Measurements from ENCODE around the gene ROCK2. TPM values are rescaled to one million over a fixed set of nuclear protein-coding genes. Genes with fewer than 3 reads are reported as not detected.

ROCK2 gene
- total RNA-seq, 1 donor from 2014 or later, result 45.4 TPM

GRCh38 chr2:11213090-11213638 is 131.3 kb downstream of the ROCK2 start:
- no peaks in the 10 kb centered on the region for H3K27me3 Mint-ChIP-seq (ENCODE audit: low read depth)
- H3K27ac Mint-ChIP-seq, result no peak overlapping the region
- peaks cover 35% of the 10 kb centered on the region for H3K36me3 Mint-ChIP-seq
- TF ChIP-seq CTCF (IDR thresholded peaks at IDR 0.05; ENCODE audit: unreplicated experiment), result no peak
- no peak overlapping the region for H3K4me3 Mint-ChIP-seq
- peaks cover 3% of the 10 kb centered on the region for H3K4me1 Mint-ChIP-seq
- H3K9me3 Mint-ChIP-seq, result no peaks in the 10 kb centered on the region
- DNase-seq (ENCODE audit: low spot score in 2 of 2, unreplicated experiment in 2 of 2), result no peak

- H3K36me3 Mint-ChIP-seq, result peaks cover 34% of the 10 kb centered on the region
- H3K4me3 Mint-ChIP-seq, result no peak overlapping the region
- H3K27ac Mint-ChIP-seq, result no peak overlapping the region
- H3K9me3 Mint-ChIP-seq, result no peaks in the 10 kb centered on the region
- no peaks in the 10 kb centered on the region for H3K27me3 Mint-ChIP-seq (ENCODE audit: low read depth)
- no peak for TF ChIP-seq CTCF (IDR thresholded peaks at IDR 0.05; ENCODE audit: unreplicated experiment)
- peaks cover 3% of the 10 kb centered on the region for H3K4me1 Mint-ChIP-seq
- DNase-seq (ENCODE audit: low spot score in 2 of 2, unreplicated experiment in 2 of 2), result no peak
Measured at GRCh38 chr2:11212645-11213044, 131.8 kb downstream of the ROCK2 start.

- Mint-ChIP-seq H3K36me3 (peaks cover 24% of the 10 kb centered on the region), H3K27ac (no peak overlapping the region), H3K9me3 (no peaks in the 10 kb centered on the region), H3K4me3 (no peak overlapping the region), H3K4me1 (no peaks in the 10 kb centered on the region), H3K27me3 (ENCODE audit: low read depth) (no peaks in the 10 kb centered on the region)
- DNase-seq (ENCODE audit: low spot score in 2 of 2, unreplicated experiment in 2 of 2), result no peak
- TF ChIP-seq CTCF (IDR thresholded peaks at IDR 0.05; ENCODE audit: unreplicated experiment), result no peak
Measured at GRCh38 chr2:11208083-11208482, 136.4 kb downstream of the ROCK2 start.

- H3K27ac Mint-ChIP-seq, result no peak overlapping the region
- H3K9me3 Mint-ChIP-seq, result no peaks in the 10 kb centered on the region
- no peaks in the 10 kb centered on the region for H3K4me1 Mint-ChIP-seq
- peaks cover 23% of the 10 kb centered on the region for H3K36me3 Mint-ChIP-seq
- H3K4me3 Mint-ChIP-seq, result no peak overlapping the region
- TF ChIP-seq CTCF (IDR thresholded peaks at IDR 0.05; ENCODE audit: unreplicated experiment), result no peak
- H3K27me3 Mint-ChIP-seq (ENCODE audit: low read depth), result no peaks in the 10 kb centered on the region
- DNase-seq (ENCODE audit: low spot score in 2 of 2, unreplicated experiment in 2 of 2), result no peak
Measured at GRCh38 chr2:11203480-11203879, 141.0 kb downstream of the ROCK2 start.

GRCh38 chr2:11201969-11202368 is 142.5 kb downstream of the ROCK2 start:
- no peak overlapping the region for H3K4me3 Mint-ChIP-seq
- H3K27ac Mint-ChIP-seq, result no peak overlapping the region
- no peaks in the 10 kb centered on the region for H3K9me3 Mint-ChIP-seq
- H3K4me1 Mint-ChIP-seq, result no peaks in the 10 kb centered on the region
- no peak for TF ChIP-seq CTCF (IDR thresholded peaks at IDR 0.05; ENCODE audit: unreplicated experiment)
- no peak for DNase-seq (ENCODE audit: low spot score in 2 of 2, unreplicated experiment in 2 of 2)
- H3K36me3 Mint-ChIP-seq, result peaks cover 20% of the 10 kb centered on the region
- H3K27me3 Mint-ChIP-seq (ENCODE audit: low read depth), result no peaks in the 10 kb centered on the region

GRCh38 chr2:11200651-11201050 is 143.8 kb downstream of the ROCK2 start:
- Mint-ChIP-seq H3K4me3 (no peak overlapping the region), H3K27ac (no peak overlapping the region), H3K4me1 (no peaks in the 10 kb centered on the region), H3K27me3 (ENCODE audit: low read depth) (no peaks in the 10 kb centered on the region), H3K36me3 (peaks cover 23% of the 10 kb centered on the region), H3K9me3 (no peaks in the 10 kb centered on the region)
- DNase-seq (ENCODE audit: low spot score in 2 of 2, unreplicated experiment in 2 of 2), result no peak
- no peak for TF ChIP-seq CTCF (IDR thresholded peaks at IDR 0.05; ENCODE audit: unreplicated experiment)

Measured in mesothelial cell of epicardium (in vitro differentiated cells).